ENCODE measurements around the gene ADAMTS17.

DNA sequence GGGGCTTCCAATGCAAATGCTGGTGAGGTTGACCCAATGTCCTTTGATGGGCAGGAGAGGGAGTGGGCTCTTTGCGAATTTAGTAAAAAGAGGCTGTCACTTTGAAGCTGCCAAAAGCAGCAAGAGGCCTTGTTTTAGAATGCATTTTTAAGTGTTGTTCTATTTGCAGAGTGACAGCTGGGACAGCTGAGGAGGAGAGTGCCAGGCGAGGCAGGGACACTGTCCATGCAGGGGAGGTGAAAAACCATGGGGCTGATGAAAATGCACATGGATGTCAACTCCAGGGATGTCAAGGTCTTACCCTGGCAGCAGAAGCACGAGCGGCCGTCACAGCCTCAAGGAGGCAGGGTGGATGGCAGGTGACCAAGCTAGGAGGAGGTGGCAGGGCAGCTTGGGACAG lies 279.8 kb downstream of the ADAMTS17 start:
- no peak for TF ChIP-seq CTCF (IDR thresholded peaks at IDR 0.05)
- TF ChIP-seq POLR2A (IDR thresholded peaks at IDR 0.05) = no peak
